Measurements from ENCODE around the gene PPIC. TPM values are rescaled to one million over a fixed set of nuclear protein-coding genes. Genes with fewer than 3 reads are reported as not detected.

The PPIC gene
- 2.9 TPM for total RNA-seq

GRCh38 chr5:123036391-123037103, at the start of gene PPIC:
Gene PPIC (minus strand): TSS chr5:123036725. CDS start chr5:123036625, 100 bp downstream.
- no peak for FAIRE-seq
- DNase-seq (ENCODE audit: low spot score in 2 of 2) = peak; percentile 66 to 79

GRCh38 chr5:123085638-123086286, 49.2 kb upstream of the PPIC start:
- DNase-seq (ENCODE audit: low spot score in 2 of 2) (no peak), FAIRE-seq (no peak)

GRCh38 chr5:123084730-123085605, 48.4 kb upstream of the PPIC start:
- DNase-seq (ENCODE audit: low spot score in 2 of 2) (no peak), FAIRE-seq (no peak)

GRCh38 chr5:123083298-123083697, 46.8 kb upstream of the PPIC start:
- FAIRE-seq (no peak), DNase-seq (ENCODE audit: low spot score in 2 of 2) (no peak)

GRCh38 chr5:123080215-123080614, 43.7 kb upstream of the PPIC start:
- DNase-seq (ENCODE audit: low spot score in 2 of 2) = no peak
- FAIRE-seq = no peak

GRCh38 chr5:123075521-123076163, 39.1 kb upstream of the PPIC start:
- FAIRE-seq (no peak), DNase-seq (ENCODE audit: low spot score in 2 of 2) (no peak)

GRCh38 chr5:123068368-123068938, 31.9 kb upstream of the PPIC start:
- no peak for DNase-seq (ENCODE audit: low spot score in 2 of 2)
- no peak for FAIRE-seq

- DNase-seq (ENCODE audit: low spot score in 2 of 2) (no peak), FAIRE-seq (no peak)
Observed at GRCh38 chr5:123066016-123066415, 29.5 kb upstream of the PPIC start.

- FAIRE-seq (no peak), DNase-seq (ENCODE audit: low spot score in 2 of 2) (no peak)
Observed at GRCh38 chr5:123059455-123059854, 22.9 kb upstream of the PPIC start.

- no peak for FAIRE-seq
Observed at GRCh38 chr5:123051206-123051605, 14.7 kb upstream of the PPIC start.

GRCh38 chr5:123047706-123048105, 11.2 kb upstream of the PPIC start:
- FAIRE-seq (no peak), DNase-seq (ENCODE audit: low spot score in 2 of 2) (no peak)

More at GRCh38 chr5:123051206-123051605, 14.7 kb upstream of the PPIC start:
- no peak for DNase-seq (ENCODE audit: low spot score in 2 of 2)

- DNase-seq (ENCODE audit: low spot score in 2 of 2) (no peak), FAIRE-seq (no peak)
Observed at GRCh38 chr5:123046222-123046621, 9.7 kb upstream of the PPIC start.

- FAIRE-seq (no peak), DNase-seq (ENCODE audit: low spot score in 2 of 2) (no peak)
Observed at GRCh38 chr5:123044926-123045617, 8.5 kb upstream of the PPIC start.

- DNase-seq (ENCODE audit: low spot score in 2 of 2) = no peak
- no peak for FAIRE-seq
Observed at GRCh38 chr5:123039673-123040072, 3.1 kb upstream of the PPIC start.

GRCh38 chr5:123037104-123037418, 536 bp upstream of the PPIC start:
- FAIRE-seq (no peak), DNase-seq (ENCODE audit: low spot score in 2 of 2) (no peak)

- DNase-seq (ENCODE audit: low spot score in 2 of 2) (peak; percentile 31 to 33), FAIRE-seq (no peak)
Observed at GRCh38 chr5:123035918-123036390, 571 bp downstream of the PPIC start.

- no peak for FAIRE-seq
Observed at GRCh38 chr5:123035360-123035917, 1.1 kb downstream of the PPIC start.

GRCh38 chr5:123033157-123033671, 3.3 kb downstream of the PPIC start:
- DNase-seq (ENCODE audit: low spot score in 2 of 2) (no peak), FAIRE-seq (no peak)

More at GRCh38 chr5:123035360-123035917, 1.1 kb downstream of the PPIC start:
- DNase-seq (ENCODE audit: low spot score in 2 of 2) = no peak

GRCh38 chr5:123028222-123028621, 8.3 kb downstream of the PPIC start:
- FAIRE-seq = no peak
- DNase-seq (ENCODE audit: low spot score in 2 of 2) = no peak

Data from frontal cortex (tissue), 4 donors.